COLO668 (cell line): ENCODE data around the gene ARHGAP26.

Experiments
- DNase-seq: peaks from one replicate; lab custom pipeline; 2025; ENCODE audit not compliant: unreplicated experiment; lab: John Stamatoyannopoulos, UW

ARHGAP26 gene, protein sequence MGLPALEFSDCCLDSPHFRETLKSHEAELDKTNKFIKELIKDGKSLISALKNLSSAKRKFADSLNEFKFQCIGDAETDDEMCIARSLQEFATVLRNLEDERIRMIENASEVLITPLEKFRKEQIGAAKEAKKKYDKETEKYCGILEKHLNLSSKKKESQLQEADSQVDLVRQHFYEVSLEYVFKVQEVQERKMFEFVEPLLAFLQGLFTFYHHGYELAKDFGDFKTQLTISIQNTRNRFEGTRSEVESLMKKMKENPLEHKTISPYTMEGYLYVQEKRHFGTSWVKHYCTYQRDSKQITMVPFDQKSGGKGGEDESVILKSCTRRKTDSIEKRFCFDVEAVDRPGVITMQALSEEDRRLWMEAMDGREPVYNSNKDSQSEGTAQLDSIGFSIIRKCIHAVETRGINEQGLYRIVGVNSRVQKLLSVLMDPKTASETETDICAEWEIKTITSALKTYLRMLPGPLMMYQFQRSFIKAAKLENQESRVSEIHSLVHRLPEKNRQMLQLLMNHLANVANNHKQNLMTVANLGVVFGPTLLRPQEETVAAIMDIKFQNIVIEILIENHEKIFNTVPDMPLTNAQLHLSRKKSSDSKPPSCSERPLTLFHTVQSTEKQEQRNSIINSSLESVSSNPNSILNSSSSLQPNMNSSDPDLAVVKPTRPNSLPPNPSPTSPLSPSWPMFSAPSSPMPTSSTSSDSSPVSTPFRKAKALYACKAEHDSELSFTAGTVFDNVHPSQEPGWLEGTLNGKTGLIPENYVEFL

DNA sequence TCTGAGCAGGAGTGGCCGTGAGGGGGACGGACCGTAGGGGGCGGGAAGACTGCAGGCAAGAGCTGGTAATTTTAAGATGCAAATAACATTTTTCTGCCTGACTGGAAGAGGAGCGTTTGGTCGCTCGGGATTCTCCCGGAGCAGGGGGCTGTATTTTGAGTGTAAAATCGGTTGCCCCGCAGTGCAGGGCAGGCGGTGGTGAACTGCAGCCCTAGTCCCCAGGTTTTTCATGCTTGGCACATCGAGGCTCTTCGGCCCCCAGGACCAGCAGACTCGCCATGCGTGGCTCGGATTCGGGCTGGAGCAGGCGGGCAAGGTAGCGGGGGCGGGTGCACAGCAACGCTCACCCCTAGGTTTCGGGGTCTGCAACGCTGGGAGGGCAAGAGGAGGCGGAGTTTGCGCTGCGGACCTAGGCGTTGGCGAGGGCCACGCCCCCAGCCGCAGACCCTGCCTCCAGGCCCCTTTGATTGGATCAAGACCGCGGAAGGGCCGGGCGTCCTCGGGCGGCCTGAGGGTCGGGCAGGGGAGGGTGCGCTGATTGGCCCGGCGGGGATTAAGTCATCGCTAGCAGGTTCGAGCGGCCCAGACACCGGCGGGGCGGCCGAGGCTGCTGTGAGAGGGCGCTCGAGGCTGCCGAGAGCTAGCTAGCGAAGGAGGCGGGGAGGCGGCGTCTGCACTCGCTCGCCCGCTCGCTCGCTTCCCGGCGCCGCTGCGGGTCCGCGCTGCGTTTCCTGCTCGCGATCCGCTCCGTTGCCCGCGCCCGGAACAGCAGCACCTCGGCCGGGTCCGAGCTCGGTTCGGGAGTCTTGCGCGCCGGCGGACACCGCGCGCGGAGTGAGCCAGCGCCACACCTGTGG lies at the start of gene ARHGAP26:
Gene ARHGAP26 (plus strand): TSS at position 585 of the 857 bp plus-strand sequence. CDS start 385 bp downstream, outside the sequence.
- peak; percentile 92 for DNase-seq

DNA sequence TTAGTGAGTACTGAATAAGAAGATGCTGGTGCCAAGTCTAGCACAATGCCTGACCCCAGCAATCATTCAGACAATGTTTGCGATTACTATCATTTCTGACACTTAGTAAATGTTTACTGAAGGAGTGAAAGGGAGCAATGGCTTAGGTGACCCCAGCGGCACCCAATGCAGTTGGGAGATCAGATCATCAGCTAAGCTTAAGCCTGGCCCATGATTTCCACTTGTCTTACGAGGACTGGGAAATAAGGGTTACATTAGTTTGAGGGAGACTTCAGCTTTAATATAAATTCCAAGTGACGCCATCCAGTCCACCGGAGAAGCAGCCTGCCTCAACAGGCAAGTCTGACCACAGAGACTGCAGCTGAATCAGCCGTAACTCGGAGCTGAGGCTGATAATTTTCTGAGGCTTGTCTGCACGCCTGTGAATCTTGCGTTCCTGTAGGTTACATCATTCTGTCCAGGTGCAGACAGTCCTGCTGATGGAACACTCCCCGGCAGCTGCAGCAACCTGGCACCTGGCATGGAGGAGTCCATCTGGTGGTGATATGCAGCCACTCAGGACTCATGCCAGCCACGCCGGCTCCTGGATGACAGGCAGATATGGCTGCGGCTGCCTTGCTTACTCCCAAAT lies 49.4 kb upstream of the ARHGAP26 start:
- peak; percentile 89 for DNase-seq

DNA sequence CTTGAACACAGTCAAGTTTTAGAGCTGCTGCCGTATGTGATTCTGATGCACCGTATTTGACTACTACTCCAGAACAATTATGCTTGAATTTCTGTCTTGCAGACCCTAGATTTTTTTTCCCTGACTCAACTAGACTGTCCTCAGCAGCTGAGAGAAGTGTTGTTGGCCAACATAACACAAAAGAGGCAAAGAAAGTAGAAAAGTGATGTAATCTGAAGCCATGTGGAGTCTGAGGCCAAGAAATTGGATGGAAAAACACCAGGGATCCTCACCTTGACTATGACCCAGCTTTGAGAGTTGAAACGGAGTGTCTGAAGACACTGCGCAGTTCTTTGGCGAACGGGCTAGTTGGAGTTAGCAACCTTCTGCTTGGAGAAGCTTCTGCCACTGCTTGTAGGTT lies 48.0 kb upstream of the ARHGAP26 start:
- DNase-seq: no peak

DNA sequence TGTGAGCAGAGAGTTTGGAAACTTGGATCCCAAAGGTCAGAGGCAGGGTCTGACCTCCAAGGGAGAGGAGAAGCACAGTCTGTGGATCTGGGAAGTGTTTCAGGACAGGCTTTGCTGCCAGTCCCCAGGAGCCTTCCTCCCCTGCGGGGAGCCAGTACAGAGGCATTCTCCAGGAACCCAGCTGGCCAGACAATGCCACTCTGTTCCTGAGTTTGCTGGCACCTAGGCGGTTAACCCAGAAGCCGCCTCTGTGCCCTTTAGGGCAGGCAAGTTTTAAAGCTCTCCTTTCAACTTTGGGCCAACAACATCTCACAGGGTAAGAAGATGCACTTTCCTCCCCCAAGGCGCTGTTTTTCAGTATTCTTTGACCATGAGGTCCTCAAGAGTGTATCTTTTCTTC lies 47.3 kb upstream of the ARHGAP26 start:
- DNase-seq: no peak

DNA sequence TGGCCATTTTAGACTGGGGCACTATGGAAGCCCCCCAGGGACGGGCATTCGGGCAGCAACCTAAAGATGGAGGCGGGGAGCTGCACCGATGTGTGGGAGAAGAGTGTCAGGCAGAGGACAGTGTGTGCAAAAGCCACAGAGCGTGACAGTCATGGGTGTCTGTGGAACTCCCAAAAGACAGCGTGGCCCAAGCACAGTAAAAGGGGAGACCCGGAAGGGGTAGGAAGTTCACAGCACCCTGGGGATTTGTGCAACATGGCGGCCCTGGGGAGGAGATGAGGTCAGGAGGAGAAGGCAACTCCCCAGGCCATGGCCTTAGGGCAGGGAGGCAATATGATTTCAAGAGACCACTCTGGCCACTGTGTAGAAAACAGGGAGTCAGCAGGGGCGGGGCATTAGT lies 45.4 kb upstream of the ARHGAP26 start:
- DNase-seq: no peak

DNA sequence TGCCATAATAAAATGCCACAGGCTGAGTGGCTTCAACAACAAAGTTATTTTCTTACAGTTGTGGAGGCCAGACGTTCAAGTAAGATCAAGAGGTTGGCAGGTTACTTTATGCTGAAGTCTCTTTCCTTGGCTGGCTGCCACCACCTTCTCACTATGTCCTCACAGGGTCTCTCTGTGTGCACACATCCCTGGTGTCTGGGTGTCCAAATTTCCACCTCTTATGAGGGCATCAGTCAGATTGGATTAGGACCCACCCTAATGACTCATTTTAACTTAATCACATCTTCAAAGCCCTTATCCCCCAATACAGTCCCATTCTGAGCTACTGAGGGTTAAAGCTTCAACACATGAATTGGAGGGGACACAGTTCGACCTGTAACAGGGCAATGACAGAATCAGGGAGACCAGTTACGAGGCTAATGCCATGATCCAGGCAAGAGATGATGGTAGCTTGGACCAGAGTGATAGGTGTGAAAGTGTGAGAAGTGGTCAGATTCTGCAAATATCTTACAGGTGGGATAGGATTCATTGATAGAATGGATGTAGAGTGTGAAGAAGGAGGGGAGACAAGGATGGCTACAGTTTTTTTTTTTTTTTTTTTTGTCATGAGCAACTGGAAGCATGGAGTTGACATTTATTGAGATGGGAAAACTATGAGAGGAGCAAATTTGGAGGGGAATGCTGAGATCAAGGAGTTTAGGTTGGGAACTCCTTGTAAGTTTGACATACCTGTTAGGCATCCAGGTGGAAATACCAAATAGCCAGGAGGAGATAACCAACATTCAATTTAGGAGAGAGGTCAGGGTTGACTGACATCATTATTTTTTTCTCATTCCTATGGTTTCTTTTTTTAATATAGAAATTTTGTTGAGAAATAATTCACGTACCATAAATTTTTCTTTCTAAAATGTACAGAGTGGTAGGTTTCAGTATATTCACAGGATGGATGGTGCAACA lies 44.7 kb upstream of the ARHGAP26 start:
- no peak for DNase-seq

DNA sequence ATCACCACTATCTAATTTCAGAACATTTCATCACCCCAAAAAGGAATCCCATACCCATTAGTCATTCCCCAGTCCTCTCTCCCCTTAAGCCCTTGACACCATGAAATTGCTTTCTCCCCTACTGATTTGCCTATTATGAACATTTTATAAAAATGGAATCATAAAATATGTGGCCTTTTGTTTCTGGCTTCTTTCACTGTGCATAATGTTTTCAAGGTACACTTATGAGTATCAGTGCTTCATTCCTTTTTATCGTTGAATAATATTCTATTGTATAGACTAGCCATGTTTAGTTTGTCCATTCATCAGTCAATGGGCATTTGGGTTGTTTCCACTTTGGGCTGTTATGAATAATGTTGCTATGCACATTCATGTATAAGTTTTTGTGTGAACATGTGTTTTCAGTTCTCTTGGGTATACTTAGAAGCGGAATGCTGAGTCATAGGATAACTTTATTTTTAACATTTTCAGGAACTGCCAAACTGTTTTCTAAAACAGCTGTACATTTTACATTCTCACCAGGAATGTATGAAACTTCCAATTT lies 43.9 kb upstream of the ARHGAP26 start:
- DNase-seq: no peak

DNA sequence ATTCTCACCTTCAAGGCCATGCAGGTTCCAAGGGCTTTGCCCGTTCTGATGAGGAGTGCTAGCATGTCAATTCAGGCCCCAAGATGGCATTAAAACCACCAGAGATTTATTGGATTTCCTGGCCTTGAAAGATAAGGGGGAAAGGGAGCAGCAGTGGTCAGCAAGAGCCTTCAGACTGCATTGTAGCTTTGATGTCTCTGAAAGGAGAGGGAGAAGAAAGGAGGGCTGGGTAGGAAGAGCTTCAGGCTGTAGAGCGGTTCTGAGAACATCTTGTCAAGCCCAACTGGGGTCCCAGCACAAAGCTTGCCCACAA lies 42.5 kb upstream of the ARHGAP26 start:
- no peak for DNase-seq

DNA sequence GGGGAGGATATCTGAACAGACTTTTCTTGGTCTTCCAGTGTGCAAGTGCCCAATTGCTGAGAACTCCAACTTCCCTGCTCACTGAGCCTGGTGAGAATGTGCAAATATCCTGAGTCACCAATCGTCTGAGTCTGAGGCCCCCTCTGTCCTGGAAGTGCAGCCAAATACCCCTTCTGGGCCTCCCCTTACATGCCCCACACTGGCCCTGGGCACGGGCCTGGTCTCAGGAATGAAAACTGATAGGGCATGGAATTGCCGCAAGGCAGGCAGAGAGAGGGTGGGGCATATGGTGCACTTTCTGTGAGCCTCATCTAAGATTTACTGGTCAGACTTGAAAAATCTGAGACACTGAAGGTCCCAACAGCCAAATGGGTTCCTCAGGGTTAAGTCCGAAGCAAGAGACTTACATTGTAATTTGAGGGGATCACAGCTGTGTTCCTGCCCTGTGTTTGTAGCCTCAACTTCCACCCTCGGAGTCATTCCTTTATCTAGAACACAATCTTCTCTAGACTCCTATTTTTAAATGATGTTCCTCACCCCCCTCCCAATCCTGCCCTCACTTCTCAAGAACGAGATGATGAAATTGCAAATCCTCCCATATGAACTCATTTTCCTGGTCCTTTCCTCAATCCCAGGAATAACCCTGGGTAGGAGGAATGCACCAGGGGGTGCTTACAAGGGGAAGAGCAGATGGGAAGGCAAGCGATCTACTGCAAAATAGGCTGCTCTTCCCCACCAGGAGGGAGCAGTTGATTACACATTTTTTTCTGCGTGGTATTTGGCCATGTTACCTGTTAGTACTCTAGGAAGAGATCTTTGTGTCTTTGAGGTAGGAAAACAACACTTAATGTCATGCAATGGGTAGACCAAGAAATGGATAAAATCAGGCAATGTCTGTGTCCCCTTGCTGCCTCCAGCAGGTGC lies 34.6 kb upstream of the ARHGAP26 start:
- DNase-seq: no peak

DNA sequence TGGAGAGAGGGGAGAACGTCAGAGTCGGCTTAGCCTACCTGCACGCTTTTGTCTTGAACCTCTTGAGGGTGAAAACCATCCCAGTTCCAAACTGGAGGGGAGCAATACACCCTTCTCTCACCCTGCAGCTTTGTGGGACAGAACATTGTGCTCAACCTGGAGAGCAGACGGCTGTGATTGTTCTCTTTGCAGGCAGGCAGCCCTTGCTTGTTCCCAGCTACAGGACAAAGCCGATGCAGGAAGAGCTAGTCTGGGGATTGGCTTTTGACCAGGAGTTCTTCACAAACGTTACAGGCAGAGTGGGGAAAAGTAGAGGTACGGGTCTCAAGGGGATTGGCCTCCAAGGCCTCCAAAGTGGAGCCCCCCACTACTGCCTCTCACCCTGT lies 33.9 kb upstream of the ARHGAP26 start:
- DNase-seq: no peak

DNA sequence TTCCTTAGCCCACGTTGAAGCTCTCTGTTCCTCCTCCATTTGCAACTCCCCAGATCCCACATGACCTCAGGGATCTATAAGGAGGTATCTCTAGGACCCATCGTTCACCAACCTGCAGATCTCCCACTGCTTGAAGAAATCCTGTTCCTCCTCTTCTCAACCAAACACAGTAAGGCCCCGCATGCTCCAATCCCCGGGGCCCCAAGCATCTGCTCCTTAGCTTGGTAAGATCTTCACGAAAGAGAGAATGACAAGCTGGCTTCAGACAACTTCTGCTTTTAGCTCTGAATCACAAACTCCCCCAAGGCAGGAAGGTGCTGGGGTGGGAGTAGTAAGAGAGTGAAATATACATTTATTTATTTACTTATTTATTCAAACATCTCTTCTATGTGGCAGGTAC lies 33.0 kb upstream of the ARHGAP26 start:
- no peak for DNase-seq

DNA sequence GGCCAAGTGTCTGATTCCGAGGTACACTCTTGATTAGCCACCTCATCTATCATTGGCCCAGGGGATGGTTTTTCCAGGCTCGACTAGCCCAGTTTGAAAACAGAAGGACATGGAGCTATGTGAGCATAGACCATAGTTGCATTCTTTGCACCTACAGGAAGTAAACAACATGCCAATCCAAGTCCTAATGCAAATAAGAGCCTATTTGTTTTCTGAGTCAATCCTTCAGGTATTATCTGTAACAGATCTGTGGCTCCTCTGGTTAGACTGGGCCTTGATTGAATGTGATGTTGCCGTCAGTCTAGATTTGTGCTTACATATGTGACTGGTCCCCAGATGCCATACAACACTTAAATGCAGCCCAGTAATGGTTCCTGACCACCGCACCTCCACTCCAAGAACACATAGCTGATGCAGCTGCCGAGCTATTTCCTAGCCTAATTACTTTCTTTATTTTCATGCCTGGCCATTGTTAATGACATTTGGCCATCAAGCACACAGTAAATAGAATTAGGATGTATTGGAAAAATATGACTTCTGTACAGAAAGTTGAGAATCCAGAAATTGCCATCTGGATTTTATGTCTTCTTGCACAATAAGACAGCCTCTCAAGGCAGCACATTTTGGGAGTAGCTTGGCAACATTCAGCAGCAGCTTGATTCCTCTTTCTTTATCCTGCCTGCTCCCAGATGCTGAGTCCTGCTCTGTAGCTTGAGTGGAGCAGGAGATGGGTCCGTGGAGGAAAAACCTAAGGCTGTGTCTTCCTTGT lies 29.5 kb upstream of the ARHGAP26 start:
- peak; percentile 1 for DNase-seq

DNA sequence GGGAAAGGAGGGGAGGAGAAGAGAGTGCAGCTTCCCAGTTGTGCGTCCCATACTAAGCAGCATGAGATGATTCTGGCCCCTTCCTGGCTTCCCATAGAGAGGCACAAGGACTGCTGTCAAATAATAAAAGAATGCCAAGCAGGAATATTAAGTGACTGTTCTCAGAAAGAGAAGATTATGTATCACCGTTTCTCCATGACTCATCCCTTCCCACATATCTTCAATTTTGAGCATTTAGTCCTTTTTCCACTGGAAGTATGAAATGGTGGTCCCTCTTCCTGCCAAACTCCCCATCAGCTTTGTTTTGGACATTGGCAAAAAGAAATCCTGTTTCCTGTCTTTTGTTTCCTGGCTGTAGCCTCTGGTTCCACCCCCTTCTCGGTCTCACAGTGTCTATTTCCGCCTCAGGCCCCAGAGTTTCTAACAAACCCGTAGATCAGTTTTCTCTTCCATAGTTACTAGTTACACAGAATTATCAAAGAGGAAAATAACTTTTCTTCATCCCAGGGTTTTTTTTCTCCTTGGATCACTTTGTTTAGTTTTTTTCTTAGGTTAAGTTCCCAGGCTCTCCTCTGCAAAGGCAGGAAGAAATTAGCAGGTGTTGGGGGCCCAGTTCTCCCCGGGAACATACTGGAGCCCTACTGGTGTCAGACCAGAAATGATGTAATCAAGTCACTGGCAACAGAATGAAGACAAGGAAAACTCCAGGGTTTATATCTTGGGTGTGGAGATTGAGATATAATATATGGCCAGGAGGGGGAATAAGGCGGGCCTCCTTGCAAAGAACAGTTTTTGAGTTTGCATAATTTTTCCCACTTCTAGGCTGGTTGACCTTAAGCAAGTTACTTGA lies 26.4 kb upstream of the ARHGAP26 start:
- DNase-seq: no peak

DNA sequence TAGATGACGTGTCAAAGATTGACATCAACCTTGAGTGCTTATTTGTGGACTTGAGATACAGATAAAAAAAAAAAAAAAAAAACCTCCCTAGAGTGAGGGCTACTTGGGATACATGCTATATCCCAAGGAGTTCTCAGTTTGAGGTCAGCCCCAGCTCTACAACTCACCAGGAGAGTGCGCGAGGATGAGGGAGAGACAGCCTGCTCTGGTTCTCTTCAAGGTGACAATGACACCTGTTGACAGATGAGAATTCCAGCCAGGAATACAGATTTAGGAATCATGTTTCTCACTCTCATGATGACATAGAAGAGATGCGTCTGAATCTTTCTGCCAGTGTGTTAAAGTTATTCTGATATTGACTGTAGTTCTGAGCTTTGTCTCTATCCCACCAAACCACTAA lies 24.9 kb upstream of the ARHGAP26 start:
- DNase-seq: no peak

DNA sequence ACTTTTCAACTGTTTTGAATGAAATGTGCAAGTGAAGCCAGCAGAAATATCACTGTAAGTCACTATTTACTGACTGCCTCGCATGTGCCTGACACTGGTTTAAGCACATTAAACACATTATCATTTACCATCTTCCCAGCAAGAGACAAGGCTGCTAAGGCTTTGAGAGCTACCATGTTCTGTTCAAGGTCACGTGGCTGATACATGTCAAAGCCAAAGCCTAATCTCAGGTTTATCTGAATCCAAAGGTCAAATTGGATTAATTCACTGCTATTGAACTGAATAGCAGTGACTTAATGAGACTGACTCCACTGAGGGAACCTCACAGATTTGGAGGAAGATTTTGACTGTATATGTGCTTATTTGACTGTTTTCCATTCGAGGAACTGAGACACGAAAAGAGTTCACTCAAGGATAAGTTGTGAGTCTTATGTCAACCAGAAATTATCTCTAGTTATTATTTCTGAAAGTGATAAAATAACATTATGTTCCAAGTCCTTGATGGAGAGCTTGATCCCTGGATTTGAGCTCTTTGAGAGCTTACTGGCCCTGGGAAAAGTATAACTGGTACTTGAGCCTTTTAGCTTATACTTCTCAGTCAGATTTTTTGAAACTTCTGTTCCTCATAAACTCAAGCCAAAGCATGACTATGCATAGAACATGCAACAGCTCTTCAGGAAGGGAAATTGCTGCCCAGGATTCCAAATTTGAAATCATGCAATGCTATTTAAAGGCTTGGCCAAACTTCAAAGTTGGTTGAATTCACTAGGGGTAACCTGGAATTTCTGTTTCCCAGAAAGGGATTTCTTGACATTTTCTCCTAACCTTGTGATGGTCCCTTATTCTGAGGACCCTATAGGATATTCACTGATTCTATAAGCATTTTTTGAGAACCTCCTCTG lies 23.4 kb upstream of the ARHGAP26 start:
- no peak for DNase-seq

DNA sequence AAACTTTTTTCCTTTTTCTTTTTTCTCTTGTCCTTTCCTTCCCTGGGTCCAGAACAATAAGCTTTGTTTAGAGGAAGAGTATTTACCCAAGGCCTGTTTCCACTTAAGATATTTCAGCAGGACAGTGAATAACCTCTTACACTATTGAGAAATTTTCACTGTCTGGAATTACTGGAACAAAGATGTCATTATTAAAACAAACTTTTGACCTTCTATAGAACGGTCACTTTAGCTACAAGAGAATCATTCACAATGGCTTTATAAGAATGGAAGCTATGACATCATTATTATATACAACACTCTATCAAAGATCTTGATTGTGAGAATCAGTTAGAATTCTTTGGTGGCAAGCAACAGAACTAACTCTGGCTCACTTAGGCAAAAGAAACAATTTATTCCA lies 22.0 kb upstream of the ARHGAP26 start:
- DNase-seq: no peak
